ENCODE data around the gene UBE2L6.
"Not testable (repeated sequence)": the region's sequence is repeated elsewhere in the genome, so short reads cannot be mapped to it uniquely, and the experiment has no call there.

The UBE2L6 gene

GRCh38 chr11:57566905-57567514 lies 462 bp downstream of the UBE2L6 start:
- DNase-seq (ENCODE audit: low read depth), result peak; percentile 4

GRCh38 chr11:57566005-57566904 lies 1.2 kb downstream of the UBE2L6 start:
- peak; percentile 13 for DNase-seq (ENCODE audit: low read depth)

GRCh38 chr11:57562596-57562995 lies 4.9 kb downstream of the UBE2L6 start:
- no peak for DNase-seq (ENCODE audit: low read depth)

GRCh38 chr11:57560146-57560545 lies 7.3 kb downstream of the UBE2L6 start:
- no peak for DNase-seq (ENCODE audit: low read depth)

- DNase-seq (ENCODE audit: low read depth), result no peak
Observed at GRCh38 chr11:57556041-57556440, 11.4 kb downstream of the UBE2L6 start.

- DNase-seq (ENCODE audit: low read depth), result no peak
Observed at GRCh38 chr11:57555393-57555792, 12.1 kb downstream of the UBE2L6 start.

GRCh38 chr11:57552479-57552878 lies 15.0 kb downstream of the UBE2L6 start:
- no peak for DNase-seq (ENCODE audit: low read depth)

GRCh38 chr11:57551941-57552340 lies 15.5 kb downstream of the UBE2L6 start:
- DNase-seq (ENCODE audit: low read depth), result no peak

GRCh38 chr11:57549983-57550382 lies 17.5 kb downstream of the UBE2L6 start:
- DNase-seq (ENCODE audit: low read depth), result no peak

- DNase-seq (ENCODE audit: low read depth), result no peak
Observed at GRCh38 chr11:57547854-57548377, 19.6 kb downstream of the UBE2L6 start.

- DNase-seq (ENCODE audit: low read depth), result no peak
Observed at GRCh38 chr11:57546869-57547475, 20.5 kb downstream of the UBE2L6 start.

- DNase-seq (ENCODE audit: low read depth), result no peak
Observed at GRCh38 chr11:57546451-57546850, 21.0 kb downstream of the UBE2L6 start.

- DNase-seq (ENCODE audit: low read depth), result no peak
Observed at GRCh38 chr11:57545883-57546282, 21.6 kb downstream of the UBE2L6 start.

- no peak for DNase-seq (ENCODE audit: low read depth)
Observed at GRCh38 chr11:57544566-57544965, 22.9 kb downstream of the UBE2L6 start.

GRCh38 chr11:57543593-57543992 lies 23.9 kb downstream of the UBE2L6 start:
- no peak for DNase-seq (ENCODE audit: low read depth)

GRCh38 chr11:57542582-57542981 lies 24.9 kb downstream of the UBE2L6 start:
- DNase-seq (ENCODE audit: low read depth), result no peak

- DNase-seq (ENCODE audit: low read depth), result no peak
Observed at GRCh38 chr11:57541169-57541568, 26.3 kb downstream of the UBE2L6 start.

- no peak for DNase-seq (ENCODE audit: low read depth)
Observed at GRCh38 chr11:57539342-57539741, 28.1 kb downstream of the UBE2L6 start.

- DNase-seq (ENCODE audit: low read depth), result no peak
Observed at GRCh38 chr11:57536947-57537619, 30.4 kb downstream of the UBE2L6 start, which contains the start of gene SMTNL1. SMTNL1 (plus strand) TSS chr11:57537595; CDS start chr11:57542643, 5,048 bp downstream.

- not testable (repeated sequence) for DNase-seq (ENCODE audit: low read depth)
Observed at GRCh38 chr11:57534449-57534848, 33.0 kb downstream of the UBE2L6 start.

- peak; percentile 90 for DNase-seq (ENCODE audit: low read depth)
Observed at GRCh38 chr11:57530596-57531507, 36.6 kb downstream of the UBE2L6 start, which contains the start of gene TIMM10. TIMM10 (minus strand) TSS chr11:57530754; CDS start chr11:57530189, 565 bp downstream.

Data from HS-5 (cell line).